HL-60/S4 (cell line): Measurements from ENCODE around the gene GOLT1A.

Source experiments
- in situ Hi-C: fragments of 300-500 bp; cut with MboI; formaldehyde crosslinking; loops from 2 replicates; pipeline ENCODE4 v1.14.3; 2022; ENCODE audit warnings: low sequenced_read_pairs

The GOLT1A gene

GRCh38 chr1:204221271-204221670 lies 7.5 kb upstream of the GOLT1A start:
- in situ Hi-C loops: no loop called here

GRCh38 chr1:204219971-204220616 lies 6.3 kb upstream of the GOLT1A start:
- in situ Hi-C loops: no loop called here

- in situ Hi-C loops: no loop called here
Measured at GRCh38 chr1:204218552-204218951, 4.8 kb upstream of the GOLT1A start.

- in situ Hi-C loops: no loop called here
Measured at GRCh38 chr1:204217648-204218000, 3.8 kb upstream of the GOLT1A start.

GRCh38 chr1:204216880-204217647 lies 3.3 kb upstream of the GOLT1A start:
- in situ Hi-C loops: no loop called here

- in situ Hi-C loops: no loop called here
Measured at GRCh38 chr1:204216236-204216635, 2.4 kb upstream of the GOLT1A start.

GRCh38 chr1:204212715-204213114 lies 1.1 kb downstream of the GOLT1A start:
- in situ Hi-C loops: no loop called here

GRCh38 chr1:204211046-204211445 lies 2.7 kb downstream of the GOLT1A start:
- in situ Hi-C loops: no loop called here

- in situ Hi-C loops: no loop called here
Measured at GRCh38 chr1:204207136-204207616, 6.6 kb downstream of the GOLT1A start.

GRCh38 chr1:204206121-204206520 lies 7.7 kb downstream of the GOLT1A start:
- in situ Hi-C loops: no loop called here

GRCh38 chr1:204205486-204205885 lies 8.3 kb downstream of the GOLT1A start:
- in situ Hi-C loops: no loop called here

GRCh38 chr1:204204944-204205343 lies 8.8 kb downstream of the GOLT1A start:
- in situ Hi-C loops: no loop called here

GRCh38 chr1:204203206-204203767 lies 10.5 kb downstream of the GOLT1A start:
- in situ Hi-C loops: no loop called here

GRCh38 chr1:204202481-204202880 lies 11.3 kb downstream of the GOLT1A start:
- in situ Hi-C loops: no loop called here

GRCh38 chr1:204201348-204202040 lies 12.3 kb downstream of the GOLT1A start:
- in situ Hi-C loops: no loop called here

GRCh38 chr1:204199579-204199978 lies 14.2 kb downstream of the GOLT1A start:
- in situ Hi-C loops: no loop called here

- in situ Hi-C loops: no loop called here
Measured at GRCh38 chr1:204198348-204199340, 15.1 kb downstream of the GOLT1A start.

GRCh38 chr1:204197068-204197467 lies 16.7 kb downstream of the GOLT1A start:
- in situ Hi-C loops: no loop called here

GRCh38 chr1:204196068-204196795 lies 17.6 kb downstream of the GOLT1A start, which contains the start of gene KISS1:
Gene KISS1 (minus strand): TSS chr1:204196491. CDS start chr1:204192876, 3,615 bp downstream.
- in situ Hi-C loops: no loop called here

GRCh38 chr1:204194771-204195170 lies 19.0 kb downstream of the GOLT1A start:
- in situ Hi-C loops: no loop called here
